H9 (cell line): ENCODE data around the gene FMO4. TPM values are rescaled to one million over a fixed set of nuclear protein-coding genes. Genes with fewer than 3 reads are reported as not detected.
A peak's percentile ranks its signal among the peaks of the same experiment; 100 is the strongest.

Experiments used
- DNase-seq: peaks from one replicate; pipeline ENCODE4 v3.0.0-alpha.2; 2017
- H2AFZ ChIP-seq: one replicate; pipeline ENCODE4 v1.6.1; 2013; ENCODE audit warnings: mild to moderate bottlenecking, low read length, control low read depth, moderate library complexity
- H2AK5ac ChIP-seq: 2 replicates; pipeline ENCODE4 v1.6.1; 2013; ENCODE audit warnings: low read length, control low read depth, mixed read lengths; ENCODE audit not compliant: insufficient read length
- H2BK120ac ChIP-seq: one replicate; pipeline ENCODE4 v1.6.1; 2013; ENCODE audit warnings: low read depth, mild to moderate bottlenecking, low read length, control low read depth, inconsistent platforms; ENCODE audit not compliant: poor library complexity, severe bottlenecking
- H2BK12ac ChIP-seq: 2 replicates; pipeline ENCODE4 v1.6.1; 2013; ENCODE audit warnings: low read length, control low read depth, mixed read lengths, low read depth; ENCODE audit not compliant: insufficient read length
- H2BK15ac ChIP-seq: 2 replicates; pipeline ENCODE4 v1.6.1; 2013; ENCODE audit warnings: low read depth, low read length, control low read depth
- H2BK20ac ChIP-seq: one replicate; pipeline ENCODE4 v1.6.1; 2013; ENCODE audit warnings: low read depth, mild to moderate bottlenecking, low read length, control low read depth, inconsistent platforms; ENCODE audit not compliant: poor library complexity, severe bottlenecking
- H2BK5ac ChIP-seq: 2 replicates; pipeline ENCODE4 v1.6.1; 2013; ENCODE audit warnings: low read length, control low read depth, mixed read lengths; ENCODE audit not compliant: insufficient read length
- H3K14ac ChIP-seq: 2 replicates; pipeline ENCODE4 v1.6.1; 2013; ENCODE audit warnings: low read length, control low read depth; ENCODE audit not compliant: insufficient read depth
- H3K18ac ChIP-seq: 2 replicates; pipeline ENCODE4 v1.6.1; 2013; ENCODE audit warnings: low read depth, mild to moderate bottlenecking, mixed read lengths, low read length, control low read depth; ENCODE audit not compliant: insufficient read length
- H3K23ac ChIP-seq: 2 replicates; pipeline ENCODE4 v1.6.1; 2013; ENCODE audit warnings: low read length, control low read depth, mixed read lengths, low read depth; ENCODE audit not compliant: insufficient read length
- H3K23me2 ChIP-seq: 2 replicates; pipeline ENCODE4 v1.6.1; 2013; ENCODE audit warnings: low read depth, mild to moderate bottlenecking, mixed read lengths, low read length, control low read depth; ENCODE audit not compliant: insufficient read length, poor library complexity, severe bottlenecking
- H3K27ac ChIP-seq: 2 replicates; pipeline ENCODE4 v1.5.1; 2013; ENCODE audit warnings: low read length, control low read depth, mixed read lengths, low read depth; ENCODE audit not compliant: insufficient read length
- H3K27me3 ChIP-seq: 2 replicates; pipeline ENCODE4 v1.6.1; 2013; ENCODE audit warnings: low read length, control low read depth, inconsistent platforms; ENCODE audit not compliant: insufficient read depth
- H3K4ac ChIP-seq: 2 replicates; pipeline ENCODE4 v1.6.1; 2013; ENCODE audit warnings: low read depth, mild to moderate bottlenecking, control low read depth, inconsistent platforms, low read length, moderate library complexity
- H3K4me1 ChIP-seq: 2 replicates; pipeline ENCODE4 v1.6.1; 2013; ENCODE audit warnings: low read length, control low read depth, inconsistent platforms; ENCODE audit not compliant: insufficient read depth
- H3K4me2 ChIP-seq: 2 replicates; pipeline ENCODE4 v1.6.1; 2013; ENCODE audit warnings: low read length, control low read depth, mixed read lengths; ENCODE audit not compliant: insufficient read length, insufficient read depth
- H3K56ac ChIP-seq: 2 replicates; pipeline ENCODE4 v1.6.1; 2013; ENCODE audit warnings: low read depth, mild to moderate bottlenecking, mixed read lengths, low read length, control low read depth; ENCODE audit not compliant: insufficient read length
- H3K79me1 ChIP-seq: 2 replicates; pipeline ENCODE4 v1.6.1; 2013; ENCODE audit warnings: low read depth, mild to moderate bottlenecking, moderate library complexity, low read length, control low read depth, inconsistent platforms; ENCODE audit not compliant: insufficient read depth, poor library complexity, severe bottlenecking
- H3K79me2 ChIP-seq: 2 replicates; pipeline ENCODE4 v1.6.1; 2013; ENCODE audit warnings: low read length, control low read depth, inconsistent platforms; ENCODE audit not compliant: insufficient read depth
- H3K9ac ChIP-seq: 2 replicates; pipeline ENCODE4 v1.6.1; 2013; ENCODE audit warnings: low read length, control low read depth, mixed read lengths; ENCODE audit not compliant: insufficient read length; ENCODE audit errors: extremely low read depth
- H3K9me3 ChIP-seq: one replicate; pipeline ENCODE4 v1.6.1; 2013; ENCODE audit warnings: low read depth, low read length, inconsistent platforms; ENCODE audit not compliant: control insufficient read depth
- H3T11ph ChIP-seq: one replicate; pipeline ENCODE4 v1.6.1; 2013; ENCODE audit warnings: mild to moderate bottlenecking, low read length, control low read depth, inconsistent platforms
- H4K20me1 ChIP-seq: one replicate; pipeline ENCODE4 v1.6.1; 2013; ENCODE audit not compliant: control insufficient read depth, insufficient read length, insufficient read depth
- H4K5ac ChIP-seq: 2 replicates; pipeline ENCODE4 v1.6.1; 2013; ENCODE audit warnings: low read depth, mild to moderate bottlenecking, mixed read lengths, low read length, control low read depth; ENCODE audit not compliant: insufficient read length
- H4K8ac ChIP-seq: replicated peaks from 2 replicates; pipeline ENCODE4 v1.6.1; 2013; ENCODE audit warnings: low read length, control low read depth, mixed read lengths, low read depth; ENCODE audit not compliant: insufficient read length
- H4K91ac ChIP-seq: 2 replicates; pipeline ENCODE4 v1.6.1; 2013; ENCODE audit warnings: low read depth, mild to moderate bottlenecking, moderate library complexity, mixed read lengths, low read length, control low read depth; ENCODE audit not compliant: insufficient read length
- H3K27ac Mint-ChIP-seq, 3 experiments: 2 replicates in 2 of 3; 3 replicates in 1 of 3; pipeline ENCODE4 v1.8.0; 2020 to 2021; ENCODE audit warnings: mixed read lengths in 3 of 3, mild to moderate bottlenecking in 1 of 3, moderate library complexity in 1 of 3
- H3K27me3 Mint-ChIP-seq: 2 replicates; pipeline ENCODE4 v1.8.0; 2021; ENCODE audit warnings: low read depth, mild to moderate bottlenecking, moderate library complexity, mixed read lengths
- H3K36me3 Mint-ChIP-seq, 3 experiments: 2 replicates in 2 of 3; 3 replicates in 1 of 3; pipeline ENCODE4 v1.8.0; 2020 to 2021; ENCODE audit warnings: low read depth in 3 of 3, mixed read lengths in 3 of 3; ENCODE audit not compliant: insufficient read depth in 1 of 3
- H3K4me1 Mint-ChIP-seq, 2 experiments: 2 replicates each; pipeline ENCODE4 v1.8.0; 2020; ENCODE audit warnings: mixed read lengths in 2 of 2
- H3K4me3 Mint-ChIP-seq, 2 experiments: 2 replicates in 1 of 2; 3 replicates in 1 of 2; pipeline ENCODE4 v1.8.0; 2020 to 2021; ENCODE audit warnings: mild to moderate bottlenecking in 2 of 2, mixed read lengths in 2 of 2, moderate library complexity in 1 of 2
- H3K9me3 Mint-ChIP-seq, 2 experiments: 2 replicates in 1 of 2; 3 replicates in 1 of 2; pipeline ENCODE4 v1.8.0; 2020; ENCODE audit warnings: mild to moderate bottlenecking in 2 of 2, mixed read lengths in 2 of 2, moderate library complexity in 1 of 2
- WGBS: extraction: QIAGEN DNeasy Blood & Tissue Kit; methylation state at CpG from one replicate; pipeline ENCODE4 v1.1.7; 2013; ENCODE audit warnings: missing lambda C conversion rate, low lambda C conversion rate, mixed read lengths; ENCODE audit not compliant: insufficient read length; ENCODE audit errors: extremely low coverage; 5-methylcytosine and 5-hydroxymethylcytosine counted together
- total RNA-seq: library from RNA; stranded (reverse); gene quantifications from 2 replicates; pipeline ENCODE4 v1.2.1, GENCODE V29; 2021
- TF ChIP-seq, protein P1 (sequence below): fragments of 200-600 bp; sonication (generic); conservative IDR thresholded peaks from 3 replicates; pipeline ENCODE4 v1.8.0; 2021; ENCODE audit warnings: antibody characterized with exemption, mild to moderate bottlenecking

The FMO4 gene
- total RNA-seq, 1 experiment from 2014 or later = 1.8 TPM

- H4K91ac ChIP-seq = no peak overlapping the region
- no peaks in the 10 kb centered on the region for H3K27me3 ChIP-seq
- peaks cover 4 to 40% (median 6%) of the 10 kb centered on the region in 3 experiments for H3K36me3 Mint-ChIP-seq
- H3K9ac ChIP-seq = no peak overlapping the region
- H3K27me3 Mint-ChIP-seq = no peaks in the 10 kb centered on the region; the same call in 1 of the 2 replicates
- H3K23ac ChIP-seq = no peak overlapping the region
- H2BK120ac ChIP-seq = no peak overlapping the region
- H3K27ac Mint-ChIP-seq = peak overlapping the region in 2 of 3 experiments; percentile 73 to 98; a peak in 3 of 7 replicates
- TF ChIP-seq, protein P1, sequence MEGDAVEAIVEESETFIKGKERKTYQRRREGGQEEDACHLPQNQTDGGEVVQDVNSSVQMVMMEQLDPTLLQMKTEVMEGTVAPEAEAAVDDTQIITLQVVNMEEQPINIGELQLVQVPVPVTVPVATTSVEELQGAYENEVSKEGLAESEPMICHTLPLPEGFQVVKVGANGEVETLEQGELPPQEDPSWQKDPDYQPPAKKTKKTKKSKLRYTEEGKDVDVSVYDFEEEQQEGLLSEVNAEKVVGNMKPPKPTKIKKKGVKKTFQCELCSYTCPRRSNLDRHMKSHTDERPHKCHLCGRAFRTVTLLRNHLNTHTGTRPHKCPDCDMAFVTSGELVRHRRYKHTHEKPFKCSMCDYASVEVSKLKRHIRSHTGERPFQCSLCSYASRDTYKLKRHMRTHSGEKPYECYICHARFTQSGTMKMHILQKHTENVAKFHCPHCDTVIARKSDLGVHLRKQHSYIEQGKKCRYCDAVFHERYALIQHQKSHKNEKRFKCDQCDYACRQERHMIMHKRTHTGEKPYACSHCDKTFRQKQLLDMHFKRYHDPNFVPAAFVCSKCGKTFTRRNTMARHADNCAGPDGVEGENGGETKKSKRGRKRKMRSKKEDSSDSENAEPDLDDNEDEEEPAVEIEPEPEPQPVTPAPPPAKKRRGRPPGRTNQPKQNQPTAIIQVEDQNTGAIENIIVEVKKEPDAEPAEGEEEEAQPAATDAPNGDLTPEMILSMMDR = no peak
- no peaks in the 10 kb centered on the region for H4K20me1 ChIP-seq
- H2BK15ac ChIP-seq = no peak overlapping the region
- H2BK5ac ChIP-seq = no peak overlapping the region
- H3K9me3 Mint-ChIP-seq = peaks cover 15 to 16% of the 10 kb centered on the region in 2 experiments
- H2AK5ac ChIP-seq = no peak overlapping the region
- H4K8ac ChIP-seq = no peak overlapping the region
- H3K18ac ChIP-seq = no peak overlapping the region
- H2BK20ac ChIP-seq = no peak overlapping the region
- H3K4me1 ChIP-seq = peaks cover 29% of the 10 kb centered on the region
- H3T11ph ChIP-seq = no peak overlapping the region
- H3K4me2 ChIP-seq = no peak overlapping the region
- peaks cover 51 to 54% of the 10 kb centered on the region in 2 experiments for H3K4me1 Mint-ChIP-seq
- DNase-seq = no peak
- no peaks in the 10 kb centered on the region for H3K23me2 ChIP-seq
- no peak overlapping the region for H3K4ac ChIP-seq
- H4K5ac ChIP-seq = no peak overlapping the region
- no peaks in the 10 kb centered on the region for H3K79me2 ChIP-seq
- no peaks in the 10 kb centered on the region for H3K79me1 ChIP-seq
- H3K9me3 ChIP-seq = no peaks in the 10 kb centered on the region
- no CpG with 5 or more reads among the region's 1 CpG for WGBS
- no peak overlapping the region; a peak in 1 of 5 replicates for H3K4me3 Mint-ChIP-seq
- no peak overlapping the region for H2AFZ ChIP-seq
- H2BK12ac ChIP-seq = no peak overlapping the region
- no peak overlapping the region for H3K56ac ChIP-seq
- no peak overlapping the region for H3K27ac ChIP-seq
- no peak overlapping the region for H3K14ac ChIP-seq
Observed at GRCh38 chr1:171300401-171300800, 13.6 kb upstream of the FMO4 start.
